Astrocyte (in vitro differentiated cells and primary cell): Measurements from ENCODE around the gene FNDC3A. TPM values are rescaled to one million over a fixed set of nuclear protein-coding genes. Genes with fewer than 3 reads are reported as not detected.

Experiments used
- DNase-seq: peaks from one replicate; pipeline ENCODE4 v3.0.0-alpha.2; 2010; ENCODE audit warnings: low read depth
- FAIRE-seq: peaks from 2 replicates; lab custom pipeline; 2011; peaks lifted over from hg19 to GRCh38; lab: Jason Lieb, UNC
- H2AFZ ChIP-seq: 2 replicates; pipeline ENCODE4 v1.6.0; 2012; ENCODE audit warnings: low read depth, low read length, inconsistent platforms
- H3K27ac ChIP-seq: 2 replicates; pipeline ENCODE4 v1.5.1; 2011; ENCODE audit warnings: low read depth, low read length, inconsistent platforms
- H3K27me3 ChIP-seq: 2 replicates; pipeline ENCODE4 v1.6.0; 2011; ENCODE audit warnings: low read length, inconsistent platforms; ENCODE audit not compliant: insufficient read depth
- H3K36me3 ChIP-seq: 2 replicates; pipeline ENCODE4 v1.5.1; 2011; ENCODE audit warnings: low read length, inconsistent platforms; ENCODE audit not compliant: insufficient read depth
- H3K4me1 ChIP-seq: 2 replicates; pipeline ENCODE4 v1.5.1; 2011; ENCODE audit warnings: low read length, inconsistent platforms; ENCODE audit not compliant: insufficient read depth
- H3K4me2 ChIP-seq: 2 replicates; pipeline ENCODE4 v1.6.0; 2012; ENCODE audit warnings: low read length, inconsistent platforms
- H3K4me3 ChIP-seq: 2 replicates; pipeline ENCODE4 v1.5.1; 2011; ENCODE audit warnings: low read depth, mild to moderate bottlenecking, low read length, inconsistent platforms; ENCODE audit not compliant: insufficient read depth
- H3K79me2 ChIP-seq: 2 replicates; pipeline ENCODE4 v1.6.0; 2012; ENCODE audit warnings: mild to moderate bottlenecking, low read length, inconsistent platforms; ENCODE audit not compliant: insufficient read depth
- H3K9ac ChIP-seq: 2 replicates; pipeline ENCODE4 v1.6.0; 2012; ENCODE audit warnings: mild to moderate bottlenecking, low read length, inconsistent platforms
- H3K9me3 ChIP-seq: 2 replicates; pipeline ENCODE4 v1.5.1; 2012; ENCODE audit warnings: low read depth, mild to moderate bottlenecking, low read length, inconsistent platforms; ENCODE audit not compliant: insufficient read depth
- H4K20me1 ChIP-seq: 2 replicates; pipeline ENCODE4 v1.6.0; 2012; ENCODE audit warnings: low read length, inconsistent platforms; ENCODE audit not compliant: insufficient read depth
- H3K27ac Mint-ChIP-seq: one replicate; pipeline ENCODE4 v1.8.0; 2021; ENCODE audit warnings: mild to moderate bottlenecking, mixed read lengths; ENCODE audit not compliant: unreplicated experiment
- H3K27me3 Mint-ChIP-seq: one replicate; pipeline ENCODE4 v1.8.0; 2021; ENCODE audit warnings: low read depth, mixed read lengths; ENCODE audit not compliant: unreplicated experiment
- H3K36me3 Mint-ChIP-seq: one replicate; pipeline ENCODE4 v1.8.0; 2021; ENCODE audit warnings: low read depth, mixed read lengths; ENCODE audit not compliant: unreplicated experiment
- H3K4me1 Mint-ChIP-seq: one replicate; pipeline ENCODE4 v1.8.0; 2021; ENCODE audit warnings: low read depth, mixed read lengths; ENCODE audit not compliant: unreplicated experiment
- H3K4me3 Mint-ChIP-seq: one replicate; pipeline ENCODE4 v1.8.0; 2021; ENCODE audit warnings: mild to moderate bottlenecking, moderate library complexity, mixed read lengths; ENCODE audit not compliant: unreplicated experiment
- H3K9me3 Mint-ChIP-seq: one replicate; pipeline ENCODE4 v1.8.0; 2021; ENCODE audit warnings: mild to moderate bottlenecking, mixed read lengths; ENCODE audit not compliant: unreplicated experiment
- CTCF ChIP-seq: IDR thresholded peaks from 2 replicates; pipeline ENCODE4 v1.5.1; 2011; ENCODE audit warnings: low read depth, mild to moderate bottlenecking, inconsistent platforms, low read length, moderate library complexity; ENCODE audit not compliant: insufficient read depth
- EZH2 ChIP-seq: IDR thresholded peaks from 2 replicates; pipeline ENCODE4 v1.6.1; 2012; ENCODE audit warnings: mild to moderate bottlenecking, low read length, inconsistent platforms; ENCODE audit not compliant: insufficient read depth
- total RNA-seq: library from RNA; stranded (reverse); gene quantifications from 2 replicates; pipeline ENCODE4 v1.2.1, GENCODE V29; 2021

FNDC3A gene
- total RNA-seq, 1 donor from 2014 or later: 82.6 TPM

GRCh38 chr13:49063011-49063410 is 87.3 kb downstream of the FNDC3A start:
- Histone ChIP-seq H3K36me3 (no peaks in the 10 kb centered on the region), H3K4me2 (no peak overlapping the region), H4K20me1 (peaks cover 3% of the 10 kb centered on the region), H3K27me3 (no peaks in the 10 kb centered on the region), H3K9ac (no peak overlapping the region), H3K9me3 (no peaks in the 10 kb centered on the region), H2AFZ (no peak overlapping the region), H3K27ac (no peak overlapping the region), H3K4me1 (no peaks in the 10 kb centered on the region), H3K79me2 (no peaks in the 10 kb centered on the region), H3K4me3 (no peak overlapping the region)
- Mint-ChIP-seq H3K4me3 (no peak overlapping the region), H3K27ac (no peak overlapping the region), H3K4me1 (peaks cover 10% of the 10 kb centered on the region), H3K27me3 (no peaks in the 10 kb centered on the region), H3K36me3 (peaks cover 4% of the 10 kb centered on the region), H3K9me3 (no peaks in the 10 kb centered on the region)
- TF ChIP-seq EZH2: no peak
- DNase-seq (no peak), FAIRE-seq (no peak)

GRCh38 chr13:49063497-49063896 is 87.8 kb downstream of the FNDC3A start:
- Histone ChIP-seq H3K4me3 (no peak overlapping the region), H3K79me2 (no peaks in the 10 kb centered on the region), H3K27me3 (no peaks in the 10 kb centered on the region), H4K20me1 (peaks cover 3% of the 10 kb centered on the region), H3K4me1 (no peaks in the 10 kb centered on the region), H3K36me3 (no peaks in the 10 kb centered on the region), H3K9ac (no peak overlapping the region), H3K9me3 (no peaks in the 10 kb centered on the region), H3K27ac (no peak overlapping the region), H2AFZ (no peak overlapping the region), H3K4me2 (no peak overlapping the region)
- Mint-ChIP-seq H3K27ac (no peak overlapping the region), H3K4me3 (no peak overlapping the region), H3K27me3 (no peaks in the 10 kb centered on the region), H3K9me3 (no peaks in the 10 kb centered on the region), H3K4me1 (peaks cover 10% of the 10 kb centered on the region), H3K36me3 (no peaks in the 10 kb centered on the region)
- no peak for DNase-seq
- no peak for TF ChIP-seq CTCF
- FAIRE-seq: no peak

- Mint-ChIP-seq H3K27ac (no peak overlapping the region), H3K27me3 (no peaks in the 10 kb centered on the region), H3K36me3 (peaks cover 4% of the 10 kb centered on the region), H3K9me3 (no peaks in the 10 kb centered on the region), H3K4me3 (no peak overlapping the region), H3K4me1 (peaks cover 10% of the 10 kb centered on the region)
- Histone ChIP-seq H2AFZ (no peak overlapping the region), H3K27ac (no peak overlapping the region), H4K20me1 (peaks cover 3% of the 10 kb centered on the region), H3K9me3 (no peaks in the 10 kb centered on the region), H3K36me3 (no peaks in the 10 kb centered on the region), H3K79me2 (no peaks in the 10 kb centered on the region), H3K27me3 (no peaks in the 10 kb centered on the region), H3K9ac (no peak overlapping the region), H3K4me2 (no peak overlapping the region), H3K4me3 (no peak overlapping the region), H3K4me1 (no peaks in the 10 kb centered on the region)
- DNase-seq: no peak
- no peak for TF ChIP-seq EZH2
- TF ChIP-seq CTCF: no peak
- FAIRE-seq: no peak
These were observed 88.8 kb downstream of the FNDC3A start for GRCh38 chr13:49064476-49064875.
